H1 (cell line): ENCODE data around the gene LRRC14B. TPM values are rescaled to one million over a fixed set of nuclear protein-coding genes. Genes with fewer than 3 reads are reported as not detected.
"Not testable (repeated sequence)": the region's sequence is repeated elsewhere in the genome, so short reads cannot be mapped to it uniquely, and the experiment has no call there.

ENCODE experiments used
- CTCF ChIA-PET: fragments of 300-600 bp; sonication (Branson Sonifier 250); formaldehyde crosslinking; loops from one replicate; lab custom pipeline; 2021; ENCODE audit not compliant: partially characterized antibody; lab: Charles Lee
- POLR2A ChIA-PET: fragments of 300-600 bp; sonication (Branson Sonifier 250); formaldehyde crosslinking; loops from one replicate; lab custom pipeline; 2021; ENCODE audit warnings: inconsistent platforms; ENCODE audit not compliant: partially characterized antibody; lab: Charles Lee
- DNase-seq, 2 experiments: peaks; one replicate each; pipeline versions ENCODE4 v3.0.0 to v3.0.0-alpha.2; 2010 to 2022; ENCODE audit warnings: low spot score in 2 of 2, low read depth in 1 of 2, mixed read lengths in 1 of 2
- FAIRE-seq: peaks from 2 replicates; lab custom pipeline; 2011; peaks lifted over from hg19 to GRCh38; lab: Jason Lieb, UNC
- H2AFZ ChIP-seq: 2 replicates; pipeline ENCODE4 v1.8.1; 2012; ENCODE audit warnings: low read length, inconsistent platforms
- H2AK5ac ChIP-seq: 2 replicates; pipeline ENCODE4 v1.6.1; 2013; ENCODE audit warnings: low read depth, low read length
- H2BK120ac ChIP-seq: replicated peaks from 2 replicates; pipeline ENCODE3; 2013; ENCODE audit warnings: low read depth, low read length, inconsistent platforms
- H2BK12ac ChIP-seq: 2 replicates; pipeline ENCODE4 v1.6.1; 2013; ENCODE audit warnings: low read depth, low read length
- H2BK15ac ChIP-seq: 2 replicates; pipeline ENCODE4 v1.6.1; 2013; ENCODE audit warnings: low read length
- H2BK20ac ChIP-seq: 2 replicates; pipeline ENCODE4 v1.6.1; 2013; ENCODE audit warnings: low read length
- H2BK5ac ChIP-seq: 2 replicates; pipeline ENCODE4 v1.6.1; 2013; ENCODE audit warnings: low read depth, low read length
- H3K14ac ChIP-seq: 2 replicates; pipeline ENCODE4 v1.6.1; 2013; ENCODE audit warnings: inconsistent platforms; ENCODE audit not compliant: insufficient read length
- H3K18ac ChIP-seq: 2 replicates; pipeline ENCODE4 v1.6.1; 2013; ENCODE audit warnings: low read length; ENCODE audit errors: extremely low read depth
- H3K23ac ChIP-seq: 2 replicates; pipeline ENCODE4 v1.6.1; 2013; ENCODE audit warnings: inconsistent platforms; ENCODE audit not compliant: insufficient read length
- H3K23me2 ChIP-seq: 2 replicates; pipeline ENCODE4 v1.6.1; 2013; ENCODE audit warnings: low read depth, low read length
- H3K27ac ChIP-seq: 2 replicates; pipeline ENCODE4 v1.6.1; 2011; ENCODE audit warnings: low read depth, low read length, inconsistent platforms
- H3K27me3 ChIP-seq, 4 experiments: replicated peaks in 1 of 4; 1 replicate in 1 of 4; 2 replicates in 3 of 4; pipeline versions ENCODE4 v1.6.1 to v1.8.1; 2011 to 2013; ENCODE audit warnings: low read length in 3 of 4, mild to moderate bottlenecking in 3 of 4, inconsistent platforms in 2 of 4, mixed read lengths in 2 of 4, moderate library complexity in 1 of 4; ENCODE audit not compliant: control insufficient read depth in 3 of 4, insufficient read depth in 3 of 4; ENCODE audit errors: extremely low read depth in 1 of 4
- H3K36me3 ChIP-seq, 4 experiments: 2 replicates each; pipeline versions ENCODE4 v1.6.1 to v1.8.1; 2011 to 2013; ENCODE audit warnings: mild to moderate bottlenecking in 4 of 4, low read length in 3 of 4, moderate library complexity in 2 of 4, control low read depth in 1 of 4, inconsistent platforms in 1 of 4; ENCODE audit not compliant: insufficient read depth in 4 of 4, control insufficient read depth in 2 of 4
- H3K4ac ChIP-seq: replicated peaks from 2 replicates; pipeline ENCODE3; 2013; ENCODE audit warnings: low read length, low read depth, mixed read lengths, inconsistent platforms; ENCODE audit not compliant: insufficient read length
- H3K4me1 ChIP-seq, 4 experiments: replicated peaks in 1 of 4; 1 replicate in 1 of 4; 2 replicates in 3 of 4; pipeline versions ENCODE4 v1.6.1 to v1.8.1; 2011 to 2013; ENCODE audit warnings: low read length in 3 of 4, inconsistent platforms in 2 of 4, mixed read lengths in 1 of 4; ENCODE audit not compliant: insufficient read depth in 4 of 4, control insufficient read depth in 3 of 4
- H3K4me2 ChIP-seq, 2 experiments: 2 replicates each; pipeline versions ENCODE4 v1.6.1 to v1.8.1; 2011 to 2013; ENCODE audit warnings: low read depth in 2 of 2, low read length in 2 of 2, control low read depth in 1 of 2, inconsistent platforms in 1 of 2, mild to moderate bottlenecking in 1 of 2; ENCODE audit not compliant: insufficient read depth in 1 of 2
- H3K4me3 ChIP-seq, 4 experiments: fragments of 200-600, 300-600 bp in 1 of 4; sonication (generic), shearing (Covaris generic), sonication (Bioruptor Twin) in 1 of 4; 2 replicates each; pipeline versions ENCODE4 v1.5.1 to v1.8.1; 2011 to 2016; ENCODE audit warnings: low read length in 4 of 4, low read depth in 3 of 4, control low read depth in 2 of 4, inconsistent platforms in 2 of 4, mild to moderate bottlenecking in 2 of 4, mixed read lengths in 1 of 4, moderate library complexity in 1 of 4; ENCODE audit not compliant: insufficient read depth in 2 of 4; ENCODE audit errors: extremely low read depth in 1 of 4
- H3K56ac ChIP-seq: replicated peaks from 2 replicates; pipeline ENCODE3; 2013; ENCODE audit warnings: low read depth, mild to moderate bottlenecking, mixed read lengths, low read length, inconsistent platforms; ENCODE audit not compliant: insufficient read length
- H3K79me1 ChIP-seq: 2 replicates; pipeline ENCODE4 v1.6.1; 2013; ENCODE audit warnings: low read depth, low read length, control low read depth
- H3K79me2 ChIP-seq, 2 experiments: 2 replicates each; pipeline versions ENCODE4 v1.6.1 to v1.8.1; 2012 to 2013; ENCODE audit warnings: low read length in 2 of 2, mild to moderate bottlenecking in 2 of 2, inconsistent platforms in 1 of 2; ENCODE audit not compliant: insufficient read depth in 2 of 2, control insufficient read depth in 1 of 2
- H3K9ac ChIP-seq, 4 experiments: replicated peaks in 1 of 4; 1 replicate in 1 of 4; 2 replicates in 3 of 4; pipeline versions ENCODE4 v1.6.1 to v1.8.1; 2011 to 2013; ENCODE audit warnings: low read depth in 3 of 4, low read length in 3 of 4, control low read depth in 2 of 4, mild to moderate bottlenecking in 2 of 4, moderate library complexity in 2 of 4, inconsistent platforms in 1 of 4; ENCODE audit errors: extremely low read depth in 1 of 4
- H3K9me3 ChIP-seq, 2 experiments: 2 replicates each; pipeline versions ENCODE4 v1.6.1 to v1.8.1; 2012 to 2013; ENCODE audit warnings: mild to moderate bottlenecking in 2 of 2, moderate library complexity in 2 of 2, control low read depth in 1 of 2, inconsistent platforms in 1 of 2, low read depth in 1 of 2, low read length in 1 of 2, mixed read lengths in 1 of 2; ENCODE audit not compliant: insufficient read depth in 2 of 2
- H4K20me1 ChIP-seq, 2 experiments: replicated peaks in 1 of 2; 2 replicates each; pipeline versions ENCODE3 to v1.8.1; 2011 to 2013; ENCODE audit warnings: inconsistent platforms in 2 of 2, low read length in 2 of 2, mild to moderate bottlenecking in 1 of 2; ENCODE audit not compliant: insufficient read depth in 2 of 2, control insufficient read depth in 1 of 2
- H4K5ac ChIP-seq: 2 replicates; pipeline ENCODE4 v1.6.1; 2013; ENCODE audit warnings: low read length, low read depth, mixed read lengths, inconsistent platforms; ENCODE audit not compliant: insufficient read length
- H4K8ac ChIP-seq: 2 replicates; pipeline ENCODE4 v1.8.0; 2013; ENCODE audit warnings: mild to moderate bottlenecking, moderate library complexity, low read length, inconsistent platforms; ENCODE audit not compliant: insufficient read depth; ENCODE audit errors: extremely low read depth
- H4K91ac ChIP-seq: replicated peaks from 2 replicates; pipeline ENCODE3; 2013; ENCODE audit warnings: low read length, mixed read lengths, inconsistent platforms; ENCODE audit not compliant: insufficient read length
- WGBS, 2 experiments: shearing (Covaris generic) in 1 of 2; methylation state at CpG; one replicate each; pipeline versions ENCODE4 v1.1.6 to v1.1.7; 2013 to 2015; ENCODE audit warnings: low lambda C conversion rate in 2 of 2, mixed read lengths in 2 of 2, inconsistent platforms in 1 of 2, low coverage in 1 of 2, missing lambda C conversion rate in 1 of 2; ENCODE audit not compliant: insufficient replicate concordance in 2 of 2, insufficient coverage in 1 of 2, insufficient read length in 1 of 2; ENCODE audit errors: extremely low coverage in 1 of 2, missing lambda C conversion rate in 1 of 2; 5-methylcytosine and 5-hydroxymethylcytosine counted together
- polyA plus RNA-seq, 7 experiments: library from polyadenylated mRNA; depleted of rRNA in 3 of 7; stranded (reverse) in 5 of 7; unstranded in 2 of 7; fragments of >200 nt in 5 of 7; fragments of 200-250 nt in 2 of 7; gene quantifications; 1 replicate in 5 of 7; 2 replicates in 1 of 7; 4 replicates in 1 of 7; pipeline versions ENCODE4 v1.2.1 to v1.2.3, GENCODE V29; 2011 to 2013; ENCODE audit warnings: missing spikeins in 2 of 7, mixed read lengths in 2 of 7
- total RNA-seq: library from RNA; stranded (reverse); fragmentation: NEBNext Ultra II Directional; extraction: Animal tissue kit (Norgen Biotek cat#: 25700); gene quantifications from 2 replicates; pipeline ENCODE4 v1.2.1, GENCODE V29; 2021

LRRC14B gene
- total and polyA plus RNA-seq, 2 of the 8 experiments (the other 6 are each of a cell fraction or from before 2014, with no cell fraction given) = not detected

DNA sequence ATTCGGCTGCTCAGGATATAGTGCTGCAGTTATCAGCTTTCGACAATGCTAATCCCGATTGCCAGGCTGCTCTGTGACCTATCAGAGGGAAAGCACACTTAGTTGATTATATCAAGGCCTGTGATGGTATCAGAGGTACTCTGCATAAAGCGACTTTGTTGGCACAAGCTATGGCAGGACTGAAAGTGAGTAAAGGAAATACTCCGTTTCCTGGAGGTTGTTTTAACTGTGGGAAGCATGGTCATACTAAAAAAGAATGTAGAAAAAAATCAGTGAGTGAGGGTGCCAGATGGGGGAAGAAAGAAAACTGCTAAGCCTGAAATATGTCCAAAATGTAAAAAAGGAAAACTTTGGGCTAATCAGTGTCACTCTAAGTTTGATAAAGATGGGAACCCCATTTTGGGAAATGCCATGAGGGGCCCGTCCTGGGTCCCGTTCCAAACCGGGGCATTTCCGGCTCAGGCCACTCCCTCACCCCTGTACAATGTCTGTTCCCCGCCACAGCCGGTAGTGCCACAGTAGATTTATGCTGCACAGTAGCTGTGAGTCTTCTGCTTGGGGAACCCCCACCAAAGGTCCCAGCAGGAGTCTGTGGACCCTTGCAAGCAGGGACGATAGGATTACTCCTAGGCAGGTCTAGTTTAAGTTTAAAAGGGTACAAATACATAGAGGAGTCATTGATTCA is 52.5 kb downstream of the LRRC14B start:
- POLR2A ChIA-PET, H3K79me1 ChIP-seq, FAIRE-seq, H3K4me2 ChIP-seq, H2AFZ ChIP-seq, H2BK20ac ChIP-seq, H2BK15ac ChIP-seq, H3K4me3 ChIP-seq, H3K27ac ChIP-seq, H3K23me2 ChIP-seq, H4K5ac ChIP-seq, DNase-seq, H3K79me2 ChIP-seq, H3K9ac ChIP-seq, CTCF ChIA-PET, H3K18ac ChIP-seq, H3K4ac ChIP-seq, H2AK5ac ChIP-seq, H4K8ac ChIP-seq, H2BK5ac ChIP-seq, H3K14ac ChIP-seq, H3K4me1 ChIP-seq, H2BK12ac ChIP-seq, H2BK120ac ChIP-seq, H3K23ac ChIP-seq, H4K91ac ChIP-seq, H4K20me1 ChIP-seq, H3K27me3 ChIP-seq, H3K56ac ChIP-seq: not testable (repeated sequence)
- WGBS, 2 experiments = 92% methylated on average over 12 of the region's 12 CpGs; no CpG with 5 or more reads in 1 of the 2 experiments
- Histone ChIP-seq H3K36me3 (peaks cover 7 to 65% (median 41%) of the 10 kb centered on the region in 4 experiments; a peak in 7 of 8 replicates), H3K9me3 (peaks cover 7 to 20% of the 10 kb centered on the region in 2 experiments; a peak in 3 of 4 replicates)
